ENCODE data around the gene IGF1R. TPM values are rescaled to one million over a fixed set of nuclear protein-coding genes. Genes with fewer than 3 reads are reported as not detected.

IGF1R gene
- total RNA-seq, 2 experiments from 2014 or later, result 17.7 to 18.9 TPM

GRCh38 chr15:98865397-98866339 lies 217.3 kb downstream of the IGF1R start:
- Mint-ChIP-seq H3K4me1 (peaks cover 43% of the 10 kb centered on the region), H3K4me3 (peak overlapping the region; percentile 83), H3K36me3 (peaks cover 6% of the 10 kb centered on the region), H3K9me3 (no peaks in the 10 kb centered on the region), H3K27ac (peak overlapping the region; percentile 95), H3K27me3 (no peaks in the 10 kb centered on the region)
- DNase-seq, result peak; percentile 78

- Mint-ChIP-seq H3K4me1 (peaks cover 37% of the 10 kb centered on the region), H3K4me3 (peak overlapping the region; percentile 83), H3K36me3 (peaks cover 11% of the 10 kb centered on the region), H3K27ac (peak overlapping the region; percentile 95), H3K9me3 (no peaks in the 10 kb centered on the region), H3K27me3 (no peaks in the 10 kb centered on the region)
- no peak for DNase-seq
These were observed 218.2 kb downstream of the IGF1R start for GRCh38 chr15:98866511-98866910.

- H3K9me3 Mint-ChIP-seq, result no peaks in the 10 kb centered on the region
- H3K27ac Mint-ChIP-seq, result no peak overlapping the region
- peaks cover 39% of the 10 kb centered on the region for H3K4me1 Mint-ChIP-seq
- DNase-seq, result no peak
- H3K4me3 Mint-ChIP-seq, result no peak overlapping the region
- no peaks in the 10 kb centered on the region for H3K27me3 Mint-ChIP-seq
- H3K36me3 Mint-ChIP-seq, result peaks cover 12% of the 10 kb centered on the region
These were observed 220.2 kb downstream of the IGF1R start for GRCh38 chr15:98868564-98868963.

GRCh38 chr15:98870788-98871187 lies 222.4 kb downstream of the IGF1R start:
- peaks cover 12% of the 10 kb centered on the region for H3K36me3 Mint-ChIP-seq
- no peak for DNase-seq
- H3K27ac Mint-ChIP-seq, result no peak overlapping the region
- H3K9me3 Mint-ChIP-seq, result no peaks in the 10 kb centered on the region
- H3K4me3 Mint-ChIP-seq, result no peak overlapping the region
- peaks cover 54% of the 10 kb centered on the region for H3K4me1 Mint-ChIP-seq
- no peaks in the 10 kb centered on the region for H3K27me3 Mint-ChIP-seq

GRCh38 chr15:98872774-98873173 lies 224.4 kb downstream of the IGF1R start:
- peaks cover 41% of the 10 kb centered on the region for H3K4me1 Mint-ChIP-seq
- no peak overlapping the region for H3K27ac Mint-ChIP-seq
- H3K36me3 Mint-ChIP-seq, result peaks cover 9% of the 10 kb centered on the region
- DNase-seq, result no peak
- H3K9me3 Mint-ChIP-seq, result no peaks in the 10 kb centered on the region
- H3K4me3 Mint-ChIP-seq, result no peak overlapping the region
- H3K27me3 Mint-ChIP-seq, result no peaks in the 10 kb centered on the region

GRCh38 chr15:98873441-98874218 lies 225.3 kb downstream of the IGF1R start:
- H3K27ac Mint-ChIP-seq, result peak overlapping the region; percentile 62
- no peak for DNase-seq
- no peaks in the 10 kb centered on the region for H3K27me3 Mint-ChIP-seq
- no peaks in the 10 kb centered on the region for H3K9me3 Mint-ChIP-seq
- peak overlapping the region; percentile 40 for H3K4me3 Mint-ChIP-seq
- H3K36me3 Mint-ChIP-seq, result peaks cover 9% of the 10 kb centered on the region
- H3K4me1 Mint-ChIP-seq, result peaks cover 38% of the 10 kb centered on the region

- Mint-ChIP-seq H3K4me3 (no peak overlapping the region), H3K27me3 (no peaks in the 10 kb centered on the region), H3K4me1 (peaks cover 37% of the 10 kb centered on the region), H3K36me3 (peaks cover 9% of the 10 kb centered on the region), H3K27ac (no peak overlapping the region), H3K9me3 (no peaks in the 10 kb centered on the region)
- no peak for DNase-seq
These were observed 226.0 kb downstream of the IGF1R start for GRCh38 chr15:98874370-98874769.

GRCh38 chr15:98874773-98875172 lies 226.4 kb downstream of the IGF1R start:
- Mint-ChIP-seq H3K27ac (no peak overlapping the region), H3K9me3 (no peaks in the 10 kb centered on the region), H3K4me3 (no peak overlapping the region), H3K36me3 (peaks cover 9% of the 10 kb centered on the region), H3K4me1 (peaks cover 37% of the 10 kb centered on the region), H3K27me3 (no peaks in the 10 kb centered on the region)
- no peak for DNase-seq

- Mint-ChIP-seq H3K27me3 (no peaks in the 10 kb centered on the region), H3K36me3 (peaks cover 6% of the 10 kb centered on the region), H3K4me3 (no peak overlapping the region), H3K4me1 (peaks cover 33% of the 10 kb centered on the region), H3K9me3 (no peaks in the 10 kb centered on the region), H3K27ac (no peak overlapping the region)
- no peak for DNase-seq
These were observed 227.0 kb downstream of the IGF1R start for GRCh38 chr15:98875309-98875708.

GRCh38 chr15:98876451-98877369 lies 228.4 kb downstream of the IGF1R start:
- Mint-ChIP-seq H3K27ac (no peak overlapping the region), H3K4me3 (no peak overlapping the region), H3K27me3 (no peaks in the 10 kb centered on the region), H3K9me3 (no peaks in the 10 kb centered on the region), H3K4me1 (peaks cover 36% of the 10 kb centered on the region), H3K36me3 (no peaks in the 10 kb centered on the region)
- DNase-seq, result no peak

- Mint-ChIP-seq H3K27me3 (no peaks in the 10 kb centered on the region), H3K4me3 (no peak overlapping the region), H3K4me1 (peaks cover 31% of the 10 kb centered on the region), H3K36me3 (no peaks in the 10 kb centered on the region), H3K27ac (no peak overlapping the region), H3K9me3 (no peaks in the 10 kb centered on the region)
- no peak for DNase-seq
These were observed 229.8 kb downstream of the IGF1R start for GRCh38 chr15:98878172-98878571.

- Mint-ChIP-seq H3K4me1 (peaks cover 24% of the 10 kb centered on the region), H3K27ac (no peak overlapping the region), H3K36me3 (no peaks in the 10 kb centered on the region), H3K9me3 (no peaks in the 10 kb centered on the region), H3K4me3 (no peak overlapping the region), H3K27me3 (no peaks in the 10 kb centered on the region)
- no peak for DNase-seq
These were observed 230.5 kb downstream of the IGF1R start for GRCh38 chr15:98878862-98879261.

GRCh38 chr15:98881526-98882520 lies 233.5 kb downstream of the IGF1R start:
- H3K36me3 Mint-ChIP-seq, result no peaks in the 10 kb centered on the region
- DNase-seq, result no peak
- H3K4me3 Mint-ChIP-seq, result no peak overlapping the region
- H3K4me1 Mint-ChIP-seq, result peaks cover 12% of the 10 kb centered on the region
- H3K27ac Mint-ChIP-seq, result no peak overlapping the region
- no peaks in the 10 kb centered on the region for H3K27me3 Mint-ChIP-seq
- no peaks in the 10 kb centered on the region for H3K9me3 Mint-ChIP-seq

GRCh38 chr15:98883478-98883877 lies 235.1 kb downstream of the IGF1R start:
- H3K4me3 Mint-ChIP-seq, result no peak overlapping the region
- no peaks in the 10 kb centered on the region for H3K9me3 Mint-ChIP-seq
- H3K36me3 Mint-ChIP-seq, result no peaks in the 10 kb centered on the region
- H3K27ac Mint-ChIP-seq, result no peak overlapping the region
- peaks cover 15% of the 10 kb centered on the region for H3K4me1 Mint-ChIP-seq
- DNase-seq, result no peak
- H3K27me3 Mint-ChIP-seq, result no peaks in the 10 kb centered on the region
